T-helper 22 cell (primary cell): ENCODE measurements around the gene ITPR2.

Source experiments
- DNase-seq: peaks from one replicate; pipeline ENCODE4 v3.0.0-alpha.2; 2020; ENCODE audit warnings: low read depth

ITPR2 gene

DNA sequence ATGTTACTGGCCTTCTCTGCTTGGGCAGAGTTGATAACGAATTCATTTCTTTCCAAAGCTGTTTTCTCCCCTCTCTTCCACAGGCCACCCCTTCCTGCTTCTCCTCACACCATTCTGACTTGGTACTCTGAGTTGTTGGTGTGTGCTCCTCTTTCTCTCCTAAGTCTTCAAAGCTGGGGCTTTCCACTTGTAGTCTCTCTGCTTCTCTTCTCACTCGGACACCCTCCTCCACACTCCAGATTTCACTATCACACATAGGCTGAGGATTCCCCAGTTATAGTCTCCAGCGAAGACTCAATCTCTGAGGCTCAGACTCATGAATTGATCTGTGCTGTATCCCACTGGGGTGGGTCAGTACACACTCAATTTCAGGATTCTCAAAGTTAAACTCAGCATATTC, 436.6 kb downstream of the ITPR2 start:
- DNase-seq, result no peak

DNA sequence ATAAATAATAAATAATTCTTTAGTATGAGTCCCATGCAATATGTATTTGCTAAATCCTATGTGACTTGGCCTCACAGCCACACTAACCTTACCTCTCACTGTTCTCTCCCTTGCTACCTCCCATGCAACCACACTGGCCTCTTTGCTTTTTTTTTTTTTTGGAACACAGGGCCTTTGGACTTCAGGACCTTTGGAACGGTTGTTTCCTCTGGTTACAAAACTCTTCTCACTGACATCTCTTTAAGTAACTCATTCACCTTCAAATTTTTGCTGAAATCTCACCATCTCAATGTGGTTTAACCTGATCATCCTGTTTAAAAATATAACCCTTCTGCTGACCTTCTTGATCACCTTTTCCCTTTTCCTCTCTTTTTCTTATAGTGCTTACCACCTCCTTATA, 443.7 kb downstream of the ITPR2 start:
- no peak for DNase-seq

DNA sequence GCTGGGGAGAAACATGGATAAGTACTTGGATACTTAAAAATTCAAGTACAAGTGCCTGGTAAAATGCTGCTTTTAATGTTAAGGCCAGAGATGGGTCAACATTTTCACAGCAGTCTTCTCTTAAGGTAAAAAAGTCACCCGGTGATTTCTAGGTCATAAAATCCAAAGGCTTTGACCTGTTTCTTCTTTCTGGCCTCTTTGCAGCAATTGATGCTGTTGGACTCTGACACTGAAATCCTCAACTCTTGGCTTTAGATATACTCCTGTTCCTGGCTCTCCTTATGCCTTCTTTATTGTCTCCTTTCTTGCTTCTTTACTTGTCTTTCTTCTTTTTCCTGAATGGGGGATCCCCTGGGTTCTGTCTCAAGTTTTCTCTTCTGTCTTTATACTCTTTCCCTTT, 448.5 kb downstream of the ITPR2 start:
- no peak for DNase-seq

DNA sequence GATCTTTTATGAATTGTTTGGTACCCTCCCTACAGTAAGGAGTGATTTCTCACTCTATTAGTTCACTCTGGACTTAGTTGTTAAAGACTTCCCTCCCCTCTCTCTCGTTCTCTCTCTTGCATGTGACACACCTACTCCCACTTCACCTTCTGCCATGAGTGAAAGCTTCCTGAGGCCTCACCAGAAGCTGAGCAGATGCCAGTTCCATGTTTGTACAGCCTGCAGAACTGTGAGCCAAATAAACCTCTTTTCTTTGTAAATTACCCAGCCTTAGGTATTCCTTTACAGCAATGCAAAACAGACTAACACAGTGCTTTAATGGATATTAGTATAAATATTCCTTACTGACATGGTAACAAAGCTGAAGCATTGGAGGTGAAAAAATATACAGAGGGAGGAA, 450.0 kb downstream of the ITPR2 start:
- no peak for DNase-seq

DNA sequence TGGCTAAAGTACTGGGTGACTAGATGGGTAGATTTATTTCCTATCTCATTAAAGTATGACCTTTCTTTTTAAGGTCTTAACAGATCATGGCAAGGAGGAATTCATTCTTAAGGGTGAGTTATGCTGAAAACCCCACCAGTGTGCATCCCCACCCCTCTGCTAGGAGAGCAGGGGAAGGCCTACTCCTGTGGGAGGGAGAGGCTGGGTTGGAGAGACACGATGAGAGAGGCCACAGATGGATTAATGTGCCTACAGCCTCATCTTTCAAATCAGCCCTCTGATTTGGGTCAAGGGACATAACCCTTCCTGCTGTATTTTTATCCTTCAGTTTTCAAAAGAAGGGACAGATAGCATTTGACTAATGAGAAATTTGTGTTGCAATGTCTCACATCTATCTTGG, 452.1 kb downstream of the ITPR2 start:
- DNase-seq, result no peak

DNA sequence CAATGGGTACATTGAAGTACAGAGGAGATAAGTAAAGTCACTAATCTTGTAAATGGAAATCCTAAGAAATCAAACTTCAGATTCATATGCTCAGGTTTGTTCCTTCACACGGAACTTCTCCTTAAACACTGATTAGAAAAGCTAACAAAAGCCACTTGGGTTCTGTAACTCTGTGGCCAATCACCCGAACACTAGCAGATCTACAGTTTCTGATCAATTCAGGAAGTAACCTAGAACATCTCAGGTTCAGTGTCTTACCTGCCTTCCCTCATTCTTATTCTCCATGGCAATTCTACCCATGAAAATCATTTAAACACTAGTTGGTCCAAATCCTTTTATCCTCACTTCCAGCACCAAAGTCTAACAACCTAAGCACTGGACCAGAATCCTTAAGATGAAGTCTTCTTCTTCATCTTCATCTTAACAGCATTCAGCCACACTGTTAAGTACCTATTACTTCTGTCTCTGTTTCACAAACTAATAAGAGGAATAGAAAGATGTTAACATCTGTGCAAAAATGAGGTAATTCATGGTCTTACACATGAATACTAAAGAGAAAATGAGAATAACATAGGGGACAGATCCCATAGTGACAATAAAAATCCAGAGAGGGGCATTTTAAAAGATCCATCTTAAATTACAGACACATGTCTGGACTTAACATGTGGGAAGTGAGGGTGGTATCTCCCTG, 453.1 kb downstream of the ITPR2 start:
- no peak for DNase-seq

DNA sequence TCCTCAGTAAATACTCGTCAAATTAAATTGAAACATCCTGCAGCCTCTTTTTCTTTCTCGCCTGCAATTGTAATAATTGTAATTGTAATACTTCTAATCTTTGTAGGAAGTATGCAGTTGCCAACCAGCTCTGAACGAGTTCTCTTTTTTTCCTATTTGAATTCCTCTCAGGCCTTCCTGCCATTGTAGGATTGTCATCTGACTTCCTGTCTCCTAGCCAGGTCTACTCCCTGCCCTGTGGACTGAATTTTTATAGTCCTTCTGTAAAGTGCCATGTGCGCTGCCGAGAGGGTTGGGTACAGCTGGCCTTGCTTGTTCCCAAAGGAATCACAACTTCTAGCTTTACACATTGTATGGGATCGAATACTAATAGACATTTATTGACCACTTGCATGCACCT, 454.3 kb downstream of the ITPR2 start:
- DNase-seq, result no peak

DNA sequence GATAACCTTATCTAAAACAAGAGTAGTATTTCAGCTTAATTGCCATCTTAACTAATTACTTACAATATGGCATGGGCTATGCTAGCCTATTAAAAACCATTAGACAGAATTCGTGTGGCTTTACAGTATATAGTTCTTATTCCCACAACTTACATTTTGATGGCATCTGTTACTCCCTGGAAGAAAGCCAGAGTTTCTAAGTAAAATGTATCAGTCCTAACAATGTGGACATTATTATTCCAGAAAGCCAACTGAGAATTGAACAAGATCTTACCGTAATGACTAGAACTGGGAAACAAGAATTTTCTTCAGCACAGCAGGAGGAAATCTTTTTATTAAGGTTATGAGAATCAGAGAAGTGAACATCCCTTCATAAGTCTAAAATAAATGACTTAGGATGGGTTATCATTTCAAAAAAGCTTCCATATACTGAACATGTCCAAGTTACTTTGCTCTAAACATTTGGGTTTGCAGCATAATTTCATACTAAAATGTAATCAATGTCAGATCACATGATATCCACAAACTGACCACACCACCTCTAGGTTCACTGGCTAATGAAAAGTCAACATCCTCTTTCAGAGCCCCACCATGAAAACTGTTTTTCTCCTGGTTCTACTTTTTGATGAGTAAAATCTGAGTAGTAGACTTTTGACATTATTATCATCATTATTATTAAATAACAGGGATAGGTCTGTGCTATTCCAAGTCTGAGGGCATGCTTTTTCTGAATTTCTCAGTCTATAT, 457.9 kb downstream of the ITPR2 start:
- no peak for DNase-seq

DNA sequence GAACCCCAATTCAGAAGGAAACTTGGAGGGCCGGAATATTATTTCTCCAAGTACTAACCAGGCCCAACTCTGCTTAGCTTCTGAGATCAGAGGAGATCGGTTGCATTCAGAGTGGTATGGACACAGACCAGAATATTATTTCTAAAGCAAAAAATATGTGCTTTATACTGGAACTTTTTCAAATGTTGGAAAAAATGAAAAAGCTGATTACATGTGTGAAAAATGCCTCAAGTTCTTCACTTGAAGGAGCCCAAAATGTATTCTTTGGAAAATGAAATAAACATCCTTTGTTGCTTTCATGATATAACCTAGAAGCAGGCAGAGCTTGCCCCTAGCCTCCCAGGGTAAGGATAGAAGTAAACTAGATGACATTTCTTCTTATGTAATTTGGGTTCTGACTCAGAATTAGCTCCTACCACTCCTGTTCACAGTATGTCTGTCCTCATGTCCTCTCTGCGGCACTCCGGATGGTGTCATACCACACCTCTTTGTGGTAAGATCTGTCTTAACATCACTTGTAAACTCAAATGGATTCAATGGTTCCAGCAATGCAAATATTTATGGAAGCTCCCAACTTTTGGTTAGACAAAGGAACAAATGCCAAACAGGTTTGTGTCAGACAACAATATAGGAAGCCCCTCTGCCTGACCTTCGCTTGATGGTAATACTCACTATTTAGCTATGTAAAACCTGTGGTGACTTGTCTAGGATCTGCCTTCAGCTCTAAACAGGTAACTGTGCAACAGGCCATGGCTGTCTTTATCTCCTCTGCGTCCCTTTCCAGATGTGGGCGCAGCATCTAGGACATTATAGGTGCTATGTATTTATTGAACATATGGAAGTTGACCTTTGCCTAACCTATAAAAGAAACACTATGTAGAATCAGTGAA, 459.1 kb downstream of the ITPR2 start:
- no peak for DNase-seq

DNA sequence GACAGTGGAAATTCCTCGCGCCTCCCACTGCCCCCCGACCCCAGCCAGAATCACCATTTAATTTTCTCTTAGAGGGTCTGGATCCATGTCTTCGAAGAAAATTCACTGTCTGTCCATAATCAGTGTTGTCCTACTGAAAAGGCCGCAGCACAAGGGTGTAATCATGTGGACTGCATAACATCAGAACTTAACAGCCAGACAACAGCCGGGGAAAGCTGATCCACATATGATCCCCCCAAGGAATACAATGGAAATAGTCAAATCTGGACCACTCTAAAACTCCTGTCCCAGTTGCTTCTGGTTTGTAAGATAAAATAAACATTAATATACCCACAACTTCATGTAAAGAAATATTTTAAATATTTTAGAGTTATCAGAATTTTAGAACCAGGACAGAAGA, 460.1 kb downstream of the ITPR2 start:
- no peak for DNase-seq

DNA sequence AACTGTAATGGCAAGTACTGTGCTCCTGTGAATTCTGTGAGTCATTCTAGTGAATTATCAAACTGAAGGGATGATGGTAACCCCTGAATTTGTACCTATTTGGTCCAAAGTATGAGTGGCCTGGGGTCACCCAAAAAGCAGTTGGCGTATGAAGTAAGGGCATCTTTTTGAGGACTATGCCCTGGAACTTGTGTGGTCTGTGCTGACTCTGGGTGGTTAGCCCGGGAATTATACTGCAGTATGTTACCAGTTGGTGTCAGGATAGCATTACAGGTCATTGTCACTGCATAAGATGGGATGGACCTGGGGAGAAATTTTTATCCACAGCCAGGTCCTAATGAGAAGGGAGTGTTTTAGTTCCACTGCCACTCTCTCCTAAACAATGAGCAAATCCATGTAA, 462.9 kb downstream of the ITPR2 start:
- DNase-seq, result no peak

DNA sequence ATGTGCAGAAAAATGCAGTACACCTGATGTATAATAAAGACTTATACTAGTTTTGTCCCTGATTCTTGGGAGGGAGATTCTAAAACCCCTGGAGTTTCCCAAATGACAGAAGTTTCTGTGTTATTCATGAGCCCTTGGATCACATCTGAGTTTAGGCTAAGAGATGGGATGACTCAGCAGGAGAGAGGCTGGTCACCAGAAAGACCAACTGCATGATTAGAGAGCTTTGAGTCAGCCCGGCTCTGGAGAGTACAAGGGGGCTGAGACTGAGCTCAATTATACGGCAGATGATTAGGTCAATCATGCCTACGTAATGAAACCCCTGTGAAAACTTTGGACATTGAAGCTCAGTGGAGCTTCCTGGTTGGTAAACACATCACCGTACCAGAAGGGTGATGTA, 463.4 kb downstream of the ITPR2 start:
- no peak for DNase-seq

DNA sequence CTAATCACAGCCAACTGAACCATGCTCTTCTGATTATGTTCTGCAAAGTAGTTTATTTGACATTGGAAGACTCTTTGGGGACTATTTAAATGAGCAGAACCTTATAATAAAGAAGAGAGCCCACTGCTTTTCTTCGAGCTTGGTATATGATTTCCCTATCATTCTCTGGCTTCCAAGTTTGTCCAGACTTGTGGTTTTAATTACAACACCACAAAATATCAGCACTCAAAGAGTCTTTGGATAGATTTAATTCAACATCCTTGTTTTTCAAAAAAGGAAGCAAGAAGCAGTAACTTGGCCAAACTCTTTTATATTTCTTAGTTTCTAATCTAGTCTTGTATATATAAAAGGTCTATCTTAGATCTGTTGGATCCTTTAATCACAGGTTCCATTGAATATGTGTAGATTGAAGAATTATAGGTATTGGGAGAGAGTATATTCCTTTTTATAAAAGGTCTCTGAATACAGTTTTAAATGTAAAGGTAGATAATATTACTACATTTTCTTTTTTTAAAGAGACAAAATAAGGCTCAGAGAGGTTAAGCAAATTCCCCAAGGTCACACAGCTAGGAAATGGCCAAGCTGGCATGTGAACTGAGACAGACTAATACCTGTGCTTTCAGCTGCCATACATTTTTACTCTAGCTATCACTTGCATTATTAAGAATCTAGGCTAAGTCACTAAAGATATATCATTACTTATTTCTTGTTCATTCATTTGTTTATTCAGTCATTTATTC, 464.8 kb downstream of the ITPR2 start:
- DNase-seq, result no peak

DNA sequence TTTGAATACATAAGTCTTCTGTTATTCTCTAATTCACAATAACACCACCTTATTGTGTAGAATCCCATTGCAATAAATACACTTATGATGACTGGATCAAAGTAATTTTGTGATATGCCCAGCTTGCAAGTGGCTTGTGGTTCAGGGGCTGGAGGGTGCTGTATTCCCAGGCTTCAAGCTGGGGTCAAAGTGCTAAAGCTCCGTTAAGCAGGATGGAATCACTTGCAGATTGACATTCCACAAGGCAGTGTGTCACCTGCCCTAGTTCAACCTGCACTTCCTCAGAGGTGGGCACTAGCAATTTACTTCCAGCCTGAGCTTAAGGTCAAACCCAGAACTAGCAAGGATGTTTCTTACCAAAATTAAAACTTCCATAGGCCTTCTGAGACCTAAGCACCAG, 471.0 kb downstream of the ITPR2 start:
- no peak for DNase-seq

DNA sequence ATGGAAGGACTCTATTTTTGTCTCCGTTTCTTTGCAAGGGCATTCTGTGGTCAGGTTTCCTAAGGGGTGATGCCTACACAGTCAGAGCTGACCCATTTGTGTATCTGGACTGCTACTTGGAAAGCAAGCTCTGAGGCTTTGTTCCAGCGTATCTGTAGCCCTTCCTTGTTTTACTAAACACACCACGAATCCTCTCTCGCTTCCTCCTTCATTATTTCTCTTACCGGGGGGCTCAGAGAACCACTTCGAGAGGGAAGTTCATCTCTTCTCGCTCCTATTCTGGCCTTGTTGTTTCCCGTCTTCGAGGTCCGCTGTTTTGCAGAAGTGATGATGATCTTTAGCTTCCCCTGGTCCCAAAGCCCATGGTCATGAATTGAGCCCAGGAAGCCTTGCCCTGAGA, 472.9 kb downstream of the ITPR2 start:
- DNase-seq, result no peak

DNA sequence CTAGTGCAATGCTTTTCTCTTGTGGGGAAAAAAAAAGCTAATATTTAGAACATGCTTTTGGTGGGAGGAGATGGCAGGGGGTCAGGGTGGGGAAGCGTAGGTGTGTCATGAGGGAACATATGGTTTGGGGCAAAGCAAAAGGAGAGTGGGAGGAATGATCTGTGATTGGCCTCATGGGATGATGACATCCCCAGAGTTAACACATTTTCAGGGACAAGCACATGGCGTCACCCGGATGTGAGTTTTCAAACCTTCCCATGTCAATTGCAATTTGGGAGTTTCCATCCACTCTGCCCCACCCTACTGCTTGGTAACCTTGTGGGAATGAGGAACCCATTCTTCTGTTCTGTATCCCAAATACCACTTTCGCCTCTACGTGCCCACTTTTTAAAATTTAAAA, 473.4 kb downstream of the ITPR2 start:
- DNase-seq, result no peak

DNA sequence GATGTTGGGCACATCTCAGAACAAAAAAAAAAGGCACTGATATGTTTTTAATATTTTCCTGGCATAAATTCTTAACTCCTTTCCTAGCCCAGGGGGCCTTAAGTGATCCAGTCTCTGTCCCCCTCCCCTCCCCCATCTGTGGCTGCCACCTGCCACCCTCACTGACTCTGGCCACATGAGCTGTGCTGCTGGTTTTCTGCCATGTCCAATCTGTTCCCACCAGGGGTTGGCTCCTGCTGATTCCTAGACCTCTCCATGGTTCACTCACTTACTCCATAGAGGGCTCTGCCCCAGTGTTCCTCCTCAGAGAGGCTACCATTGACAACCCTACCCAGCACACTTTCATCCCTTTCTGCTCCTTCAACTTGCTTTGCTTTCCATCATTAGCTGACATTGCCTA, 474.3 kb downstream of the ITPR2 start:
- DNase-seq, result no peak

DNA sequence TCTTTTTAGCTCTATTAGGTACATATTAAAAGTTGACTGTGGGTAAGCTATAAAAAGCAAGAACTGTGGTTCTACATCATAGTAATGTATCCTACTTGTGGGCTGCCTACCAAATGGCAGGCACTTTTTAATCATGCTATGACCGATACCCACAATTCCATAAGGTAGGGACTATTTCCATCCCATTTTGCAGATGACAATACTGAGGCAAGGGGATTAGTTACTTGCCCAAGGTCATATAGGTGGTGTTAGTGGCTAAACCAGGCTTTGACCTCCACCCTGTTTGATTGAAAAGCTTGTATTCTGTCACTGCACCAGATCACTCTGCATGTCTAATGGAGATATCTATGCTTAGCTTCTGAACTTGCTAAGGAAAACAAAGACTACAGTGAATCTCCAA, 485.7 kb downstream of the ITPR2 start:
- no peak for DNase-seq

DNA sequence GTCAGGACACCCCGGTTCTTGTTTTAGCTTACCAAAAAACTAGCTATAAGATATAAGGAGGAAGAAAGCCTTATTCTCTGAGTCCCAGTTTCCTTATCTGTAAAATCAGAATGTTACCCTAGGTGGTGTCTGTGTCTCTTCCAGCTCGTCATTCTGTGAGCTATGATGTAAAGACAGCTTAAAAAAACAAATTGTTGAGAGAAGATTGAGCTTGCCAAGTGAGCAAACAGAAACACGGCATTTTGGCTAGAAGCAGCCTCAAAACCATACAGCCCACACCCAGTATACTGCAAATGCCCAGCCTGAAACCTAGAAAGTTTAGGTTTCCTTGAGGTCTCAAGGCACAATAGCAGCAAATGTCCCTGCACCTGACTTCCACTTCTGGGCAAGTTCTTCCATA, 486.3 kb downstream of the ITPR2 start:
- no peak for DNase-seq

DNA sequence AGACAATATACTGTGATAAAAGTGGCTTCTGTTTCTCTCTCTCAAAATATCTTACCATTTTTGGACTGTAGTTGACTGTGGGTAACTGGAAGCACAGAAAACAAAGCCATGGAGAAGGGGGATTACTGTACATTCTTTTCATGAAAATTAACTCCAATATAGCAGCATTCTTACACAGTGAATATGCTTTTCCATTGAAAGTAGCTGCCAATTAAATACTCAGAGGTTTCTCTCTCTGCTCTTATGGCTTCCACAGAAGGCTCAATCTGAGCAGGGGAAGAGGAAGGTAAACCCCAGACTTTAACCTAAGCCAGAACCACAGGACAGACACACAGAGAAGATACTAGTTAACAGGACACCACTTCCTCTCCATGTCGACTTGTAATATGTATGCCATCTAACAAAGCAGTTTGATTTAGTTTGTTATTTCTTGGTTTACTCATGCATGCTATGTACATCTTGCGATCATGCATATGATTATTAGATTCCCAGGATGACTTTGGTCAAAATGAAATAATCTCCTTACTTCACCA, 487.5 kb downstream of the ITPR2 start:
- DNase-seq, result no peak

DNA sequence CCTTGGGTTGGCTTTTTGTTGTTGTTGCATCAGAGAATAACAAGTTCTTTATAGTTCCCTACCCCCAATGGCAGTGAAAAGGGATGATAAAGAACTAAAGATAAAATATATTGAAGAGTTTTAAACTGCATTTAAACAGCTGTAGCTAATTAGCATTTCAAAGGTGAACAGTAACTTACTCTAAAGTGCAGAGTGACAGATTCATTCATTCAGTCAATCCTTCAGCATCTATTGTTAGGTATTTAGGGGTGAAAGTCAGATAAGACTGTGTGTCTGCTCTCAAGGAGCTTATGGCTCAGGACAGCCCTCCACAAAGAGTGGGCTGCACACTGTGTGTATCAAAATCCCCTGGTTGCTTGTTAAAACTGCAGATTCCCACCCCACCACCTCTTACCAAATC, 491.5 kb downstream of the ITPR2 start:
- DNase-seq, result no peak

DNA sequence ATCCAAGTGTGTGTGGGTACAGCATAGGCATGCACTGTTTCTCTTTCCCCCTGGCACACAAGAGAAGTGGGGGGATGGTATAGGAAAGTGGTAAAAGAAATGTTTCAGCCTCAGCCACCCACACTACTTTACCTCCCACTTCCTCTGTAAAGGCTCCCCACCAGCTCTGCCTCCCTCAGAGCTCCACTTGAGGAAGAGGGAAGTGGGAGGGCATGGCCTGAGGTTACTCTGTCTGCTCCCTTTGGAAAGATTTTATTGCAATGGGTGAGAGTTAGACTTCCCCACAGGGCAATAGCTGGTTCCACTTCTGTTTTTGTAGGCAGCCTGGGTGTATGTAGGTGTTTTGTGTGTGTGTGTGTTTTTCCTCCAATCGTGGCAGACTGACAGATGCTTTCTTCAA, 492.3 kb downstream of the ITPR2 start:
- no peak for DNase-seq
